Suprapubic skin (tissue), 4 donors: ENCODE results near the gene UGT1A8.

Experiments used
- CTCF ChIP-seq, 2 donors: fragments of 200-600 bp in 1 of 2; fragments of 450-650 bp in 1 of 2; sonication (generic) in 1 of 2; IDR thresholded peaks; one replicate each; pipeline ENCODE4 v1.5.1; 2016 to 2019; ENCODE audit warnings: antibody characterized with exemption in 2 of 2, mild to moderate bottlenecking in 1 of 2, moderate library complexity in 1 of 2
- EP300 ChIP-seq: sonication (generic); formaldehyde crosslinking; IDR thresholded peaks from one replicate; pipeline ENCODE4 v1.6.1; 2017; ENCODE audit warnings: antibody characterized with exemption
- POLR2A ChIP-seq, 2 donors: fragments of 450-650 bp; IDR thresholded peaks; one replicate each; pipeline ENCODE4 v1.6.1; 2017; ENCODE audit warnings: antibody characterized with exemption in 2 of 2, mild to moderate bottlenecking in 2 of 2, moderate library complexity in 2 of 2
- POLR2AphosphoS5 ChIP-seq, 3 donors: sonication (generic); formaldehyde crosslinking; IDR thresholded peaks; one replicate each; pipeline ENCODE4 v1.6.1; 2017; ENCODE audit warnings: antibody characterized with exemption in 3 of 3

GRCh38 chr2:233705911-233706506 is 88.6 kb downstream of the UGT1A8 start:
- no peak for TF ChIP-seq CTCF (IDR thresholded peaks at IDR 0.05)
- TF ChIP-seq EP300 = no peak
- TF ChIP-seq POLR2A (IDR thresholded peaks at IDR 0.05) = no peak
- no peak for TF ChIP-seq POLR2AphosphoS5 (IDR thresholded peaks at IDR 0.05)
